ENCODE measurements around the gene TXNIP. TPM values are rescaled to one million over a fixed set of nuclear protein-coding genes. Genes with fewer than 3 reads are reported as not detected.

Gene TXNIP
- total and polyA plus RNA-seq, 2 of the 4 experiments (the other 2 are of a cell fraction) = 36.4 to 77.2 TPM

GRCh38 chr1:145999321-146000024 lies 3.1 kb upstream of the TXNIP start:
- H3K23ac ChIP-seq (ENCODE audit: low read depth, low read length) = no peak overlapping the region
- H3K9ac ChIP-seq (ENCODE audit: low read depth, low read length) = no peak overlapping the region
- CTCF ChIA-PET = no interaction called here
- no peak overlapping the region for H4K91ac ChIP-seq (ENCODE audit: insufficient read depth, low read depth, low read length)
- peaks cover 2% of the 10 kb centered on the region for H3K36me3 ChIP-seq (ENCODE audit: control insufficient read depth, insufficient read depth, low read length)
- H2BK5ac ChIP-seq (ENCODE audit: low read depth, low read length, poor library complexity, severe bottlenecking) = no peak overlapping the region
- intact Hi-C loops (cut with micrococcal nuclease) = loop anchor here (5.0 kb wide), 1 partner anchor 82 kb away; the partner anchor contains the start of gene PEX11B
- POLR2A ChIA-PET (ENCODE audit: unreplicated experiment) = no interaction called here
- H3K56ac ChIP-seq (ENCODE audit: extremely low read depth, insufficient read depth, low read length) = no peak overlapping the region
- ATAC-seq (ENCODE audit: low read depth) = no peak
- H2BK120ac ChIP-seq (ENCODE audit: low read depth, low read length) = no peak overlapping the region
- no peak overlapping the region for H4K5ac ChIP-seq (ENCODE audit: low read depth, low read length)
- no peak overlapping the region for H3K27ac ChIP-seq (ENCODE audit: insufficient read depth, low read length)
- dilution Hi-C loops (cut with HindIII; ENCODE audit: low sequenced_read_pairs, unreplicated experiment) = no loop called here
- no peaks in the 10 kb centered on the region for H3K9me3 ChIP-seq (ENCODE audit: control insufficient read depth, insufficient read depth, low read length)
- no peak overlapping the region for H2BK20ac ChIP-seq (ENCODE audit: low read depth, low read length)
- in situ Hi-C loops (cut with MboI; ENCODE audit: low sequenced_read_pairs) = loop anchor here (5.0 kb wide), 1 partner anchor 82 kb away; the partner anchor contains the start of gene PEX11B
- no peak overlapping the region for H4K8ac ChIP-seq (ENCODE audit: low read depth in 2 of 2, low read length in 2 of 2)
- H2BK15ac ChIP-seq (ENCODE audit: low read depth, low read length) = no peak overlapping the region; the same call in 2 of the 3 replicates
- peaks cover 6% of the 10 kb centered on the region for H3K4me1 ChIP-seq (ENCODE audit: control insufficient read depth, insufficient read depth, low read length)
- H3K79me1 ChIP-seq (ENCODE audit: low read depth in 1 of 2, low read length in 2 of 2) = peaks cover 10 to 24% of the 10 kb centered on the region in 2 experiments; a peak in 3 of 4 replicates
- no peaks in the 10 kb centered on the region for H3K27me3 ChIP-seq (ENCODE audit: control insufficient read depth, insufficient read depth, low read length)
- H3K9me1 ChIP-seq (ENCODE audit: insufficient read depth, low read length) = peaks cover 2% of the 10 kb centered on the region; the same call in 1 of the 2 replicates
- no peak overlapping the region for H3K14ac ChIP-seq (replicated peaks; ENCODE audit: low read depth, low read length)
- no TSS peak for BruUV-seq (replicated peaks)
- H2AFZ ChIP-seq (replicated peaks; ENCODE audit: low read length, poor library complexity) = no peak overlapping the region
- TF ChIP-seq CHD1 (IDR thresholded peaks at IDR 0.05; ENCODE audit: low read depth, low read length) (no peak), POLR2A (IDR thresholded peaks at IDR 0.05; ENCODE audit: low read depth, low read length) (no peak), ELK1 (IDR thresholded peaks at IDR 0.05; ENCODE audit: borderline replicate concordance, low read depth, low read length) (no peak), RAD21 (IDR thresholded peaks at IDR 0.05; ENCODE audit: low read length) (no peak), MXI1 (IDR thresholded peaks at IDR 0.05; ENCODE audit: borderline replicate concordance, low read depth, low read length) (no peak), MAFK (IDR thresholded peaks at IDR 0.05; ENCODE audit: low read depth, low read length) (no peak), SMC3 (IDR thresholded peaks at IDR 0.05; ENCODE audit: low read depth, low read length) (no peak), RCOR1 (IDR thresholded peaks at IDR 0.05; ENCODE audit: insufficient replicate concordance, low read length) (no peak)
- TF ChIP-seq, protein P1, sequence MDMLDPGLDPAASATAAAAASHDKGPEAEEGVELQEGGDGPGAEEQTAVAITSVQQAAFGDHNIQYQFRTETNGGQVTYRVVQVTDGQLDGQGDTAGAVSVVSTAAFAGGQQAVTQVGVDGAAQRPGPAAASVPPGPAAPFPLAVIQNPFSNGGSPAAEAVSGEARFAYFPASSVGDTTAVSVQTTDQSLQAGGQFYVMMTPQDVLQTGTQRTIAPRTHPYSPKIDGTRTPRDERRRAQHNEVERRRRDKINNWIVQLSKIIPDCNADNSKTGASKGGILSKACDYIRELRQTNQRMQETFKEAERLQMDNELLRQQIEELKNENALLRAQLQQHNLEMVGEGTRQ (IDR thresholded peaks at IDR 0.05; ENCODE audit: low read depth, low read length) = no peak
- WGBS, 2 experiments (ENCODE audit: extremely low coverage in 2 of 2, insufficient read length in 1 of 2) = 20% methylated on average over 1 of the region's 5 CpGs; no CpG with 5 or more reads in 1 of the 2 experiments
- H3K4me3 ChIP-seq (ENCODE audit: insufficient read depth, low read depth, low read length) = no peak overlapping the region
- H2AK5ac ChIP-seq (ENCODE audit: low read depth, low read length) = no peak overlapping the region
- no peak overlapping the region for H3K4me2 ChIP-seq (ENCODE audit: low read depth, low read length)
- H3K4ac ChIP-seq (ENCODE audit: low read depth, low read length) = no peak overlapping the region
- no peak overlapping the region for H3K18ac ChIP-seq (ENCODE audit: low read depth, low read length)
- peaks cover 5% of the 10 kb centered on the region; the same call in 1 of the 2 replicates for H4K20me1 ChIP-seq (ENCODE audit: insufficient read depth, low read length)
- no peak overlapping the region for H2AK9ac ChIP-seq (replicated peaks; ENCODE audit: low read depth, low read length, poor library complexity)
- DNase-seq = no peak
